ENCODE measurements around the gene ATRIP.

ATRIP gene

GRCh38 chr3:48504051-48504946, 57.8 kb downstream of the ATRIP start, which contains the start of gene SHISA5:
SHISA5 (minus strand) TSS chr3:48504174; CDS start chr3:48504094, 80 bp downstream.
- TF ChIP-seq ZFX (IDR thresholded peaks at IDR 0.05) (no peak), CTCF (conservative IDR thresholded peaks at IDR 0.05) (no peak)
- peak within 1 kb of the TSS; percentile 99 for H3K27ac ChIP-seq

- no peak for TF ChIP-seq ZFX (IDR thresholded peaks at IDR 0.05)
- no peak for TF ChIP-seq CTCF (conservative IDR thresholded peaks at IDR 0.05)
- peak overlapping the region; percentile 99 for H3K27ac ChIP-seq
These were observed 58.6 kb downstream of the ATRIP start for GRCh38 chr3:48505146-48505545.

DNA sequence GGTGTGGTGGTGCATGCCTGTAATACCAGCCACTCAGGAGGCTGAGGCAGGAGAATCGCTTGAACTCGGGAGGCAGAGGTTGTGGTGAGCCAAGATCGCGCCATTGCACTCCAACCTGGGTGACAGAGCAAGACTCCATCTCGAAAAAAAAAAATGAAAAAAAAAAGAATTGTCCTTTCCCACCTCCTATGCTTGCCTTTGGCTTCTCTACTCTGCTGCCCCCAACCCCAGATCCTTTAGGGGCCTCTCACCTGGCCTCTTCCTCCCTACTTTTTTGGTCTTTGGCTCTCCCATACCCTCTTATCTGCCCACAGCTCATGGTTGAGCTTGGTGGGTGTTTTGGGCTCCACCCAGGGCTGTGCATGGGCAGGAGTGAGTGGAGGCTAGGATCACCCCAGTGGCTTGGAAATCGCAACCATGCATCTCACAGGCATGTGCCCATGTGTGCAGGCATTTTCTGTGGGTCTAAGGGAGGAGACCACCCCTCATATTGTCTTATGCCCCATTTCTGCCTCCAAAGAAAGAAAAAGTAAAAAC, 59.5 kb downstream of the ATRIP start:
- H3K27ac ChIP-seq, result peak overlapping the region; percentile 42
- no peak for TF ChIP-seq ZFX (IDR thresholded peaks at IDR 0.05)
- no peak for TF ChIP-seq CTCF (conservative IDR thresholded peaks at IDR 0.05)

DNA sequence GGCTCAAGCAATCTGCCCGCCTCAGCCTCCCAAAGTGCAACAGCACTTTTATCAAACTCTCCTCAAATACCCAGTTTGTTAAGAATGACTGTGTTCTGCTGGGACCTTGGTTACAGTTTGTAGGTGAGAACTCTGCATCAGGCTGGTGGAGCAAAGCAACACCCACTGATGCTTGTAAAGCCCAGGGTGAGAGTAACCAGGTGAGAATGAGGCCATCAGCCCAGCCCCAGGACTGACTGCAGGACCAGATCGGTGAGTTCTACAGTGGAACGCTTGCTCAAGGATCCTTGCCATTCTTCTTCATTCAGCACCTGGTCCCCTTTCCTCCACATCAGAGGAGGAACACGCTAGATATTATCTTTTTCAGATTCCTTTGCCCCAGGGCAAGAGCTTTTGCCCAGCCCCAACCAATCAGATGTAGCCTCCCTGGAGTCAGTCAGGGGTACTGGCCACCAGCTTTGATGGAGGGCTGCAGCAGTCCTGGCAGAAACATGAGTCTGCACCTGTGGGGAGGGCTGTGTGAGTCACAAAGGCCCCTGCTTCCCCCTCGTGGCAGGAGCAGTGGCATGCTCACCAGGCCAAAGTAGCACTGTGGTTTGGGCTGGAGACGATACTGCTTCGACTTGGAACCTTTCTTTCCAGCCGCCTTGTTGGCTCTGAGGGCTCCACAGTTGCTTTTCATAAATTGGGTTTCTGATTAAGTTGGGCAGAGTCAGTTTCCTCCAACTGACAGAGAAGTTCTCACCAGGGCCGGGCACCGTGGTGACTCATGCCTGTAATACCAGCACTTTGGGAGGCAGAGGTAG, 60.9 kb downstream of the ATRIP start:
- TF ChIP-seq ZFX (IDR thresholded peaks at IDR 0.05) (no peak), CTCF (conservative IDR thresholded peaks at IDR 0.05) (no peak; the same call in 1 of the 2 replicates)
- H3K27ac ChIP-seq, result peak overlapping the region; percentile 42

DNA sequence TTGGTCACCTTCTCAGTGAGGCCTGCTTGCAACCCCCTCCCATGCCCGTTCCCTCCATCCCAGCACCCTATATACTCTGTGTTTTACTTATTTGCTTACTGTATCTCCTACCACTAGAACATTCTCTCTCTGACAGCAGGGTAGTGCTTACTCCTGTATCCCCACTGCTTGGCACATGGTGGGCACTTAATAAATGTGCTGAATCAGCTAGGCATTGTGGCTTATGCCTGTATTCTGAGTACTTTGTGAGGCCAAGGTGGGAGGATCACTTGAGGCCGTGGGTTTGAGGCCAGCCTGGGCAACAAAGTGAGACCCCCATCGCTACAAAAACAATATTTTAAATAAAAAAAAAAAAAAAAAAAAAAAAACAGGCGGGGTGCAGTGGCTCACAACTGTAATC, 65.0 kb downstream of the ATRIP start:
- no peak overlapping the region for H3K27ac ChIP-seq
- TF ChIP-seq CTCF (conservative IDR thresholded peaks at IDR 0.05), result no peak
- no peak for TF ChIP-seq ZFX (IDR thresholded peaks at IDR 0.05)

DNA sequence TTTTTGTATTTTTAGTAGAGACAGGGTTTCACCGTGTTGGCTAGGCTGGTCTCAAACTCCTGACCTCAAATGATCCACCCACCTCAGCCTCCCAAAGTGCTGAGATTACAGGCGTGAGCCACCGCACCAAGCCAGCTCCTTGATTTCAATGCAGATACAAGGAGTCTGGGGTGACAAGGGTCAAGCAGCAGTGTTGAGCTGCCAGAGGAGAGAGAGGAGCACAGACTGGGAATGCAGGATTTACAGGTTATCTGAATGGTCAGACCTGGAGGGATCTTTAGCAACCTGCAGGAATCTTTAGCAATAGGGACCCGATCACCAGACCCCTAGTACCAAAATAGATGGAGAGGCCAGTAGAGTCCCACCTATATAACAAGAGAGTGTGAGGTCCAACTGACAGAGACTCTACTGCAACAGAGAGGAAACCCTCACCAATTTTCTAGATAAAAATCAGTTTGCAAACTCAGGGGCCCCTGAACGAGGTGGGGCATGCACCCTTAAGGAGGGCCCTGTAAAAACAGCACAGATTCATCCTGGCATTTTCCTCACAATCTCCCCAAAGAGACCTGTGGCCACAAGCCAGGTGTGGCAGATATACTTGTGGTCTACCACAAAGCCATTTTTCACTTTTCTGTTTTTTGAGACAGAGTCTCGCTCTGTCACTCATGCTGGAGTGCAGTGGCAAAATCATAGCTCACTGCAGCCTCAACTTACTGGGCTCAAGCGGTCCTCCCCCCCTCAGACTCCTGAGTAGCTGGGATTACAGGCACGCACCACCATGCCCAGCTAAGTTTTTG, 68.1 kb downstream of the ATRIP start:
- TF ChIP-seq CTCF (conservative IDR thresholded peaks at IDR 0.05) (no peak), ZFX (IDR thresholded peaks at IDR 0.05) (no peak)
- no peak overlapping the region for H3K27ac ChIP-seq

All from C4-2B (cell line).